HG02588 (cell line): ENCODE results near the gene XRCC6.
"Not testable (repeated sequence)": the region's sequence is repeated elsewhere in the genome, so short reads cannot be mapped to it uniquely, and the experiment has no call there.

Source experiments
- ATAC-seq: cut with Tn5 transposase; IDR thresholded peaks from one replicate; pipeline ENCODE4 v1.9.1; 2021; ENCODE audit warnings: mild to moderate bottlenecking, moderate library complexity; ENCODE audit not compliant: unreplicated experiment

XRCC6 gene

GRCh38 chr22:41621099-41621910 is at the start of gene XRCC6:
XRCC6 (plus strand) TSS chr22:41621295; CDS start chr22:41622005, 710 bp downstream.
- ATAC-seq: peak; percentile 73

GRCh38 chr22:41571786-41572185 is 49.3 kb upstream of the XRCC6 start:
- no peak for ATAC-seq

GRCh38 chr22:41572305-41572704 is 48.8 kb upstream of the XRCC6 start:
- not testable (repeated sequence) for ATAC-seq

DNA sequence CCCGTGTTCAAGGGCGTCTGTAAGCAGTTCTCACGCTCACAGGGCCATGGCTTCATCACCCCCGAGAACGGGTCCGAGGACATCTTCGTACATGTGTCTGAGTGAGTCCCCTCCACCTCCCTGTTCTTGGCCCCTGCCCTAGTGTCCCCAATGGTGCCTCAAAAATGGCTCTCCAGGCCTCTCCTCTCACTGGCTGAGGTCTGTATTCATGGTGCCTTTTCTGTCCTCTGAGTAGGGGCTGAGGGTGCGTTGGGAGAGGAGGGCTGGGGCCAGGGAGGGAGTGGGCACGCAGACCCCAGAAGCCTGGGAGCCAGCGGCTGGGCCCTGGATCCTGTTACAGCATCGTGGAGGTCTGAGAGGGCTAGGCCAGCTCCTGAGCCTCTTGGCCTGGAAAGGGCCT is 47.4 kb upstream of the XRCC6 start:
- ATAC-seq: no peak

DNA sequence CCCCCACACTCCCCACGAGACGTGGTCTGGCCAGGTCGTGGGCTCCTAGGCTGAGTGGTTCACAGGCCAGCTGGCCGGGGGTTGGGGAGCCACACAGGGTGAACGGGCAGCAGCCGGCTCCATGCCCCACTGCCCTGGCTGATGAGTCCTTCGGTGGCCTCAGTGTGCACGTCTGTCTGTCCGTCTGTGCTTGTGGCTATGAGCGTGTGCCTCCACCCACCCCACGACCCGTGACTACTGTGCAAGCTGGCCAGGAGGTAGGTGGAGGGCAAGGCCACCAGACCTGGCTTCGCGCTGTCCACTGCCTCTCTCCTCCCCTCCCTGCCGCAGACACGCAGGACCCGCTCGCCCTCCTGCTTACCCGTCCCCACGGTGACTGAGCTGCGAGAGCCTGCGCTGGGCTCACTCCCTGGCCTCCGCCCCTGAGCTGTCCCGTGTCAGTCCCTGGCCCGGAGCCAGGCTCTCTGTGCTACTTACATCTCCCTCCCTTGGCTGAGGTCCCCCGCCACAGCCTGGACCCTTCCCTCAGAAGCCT is 46.2 kb upstream of the XRCC6 start:
- no peak for ATAC-seq

DNA sequence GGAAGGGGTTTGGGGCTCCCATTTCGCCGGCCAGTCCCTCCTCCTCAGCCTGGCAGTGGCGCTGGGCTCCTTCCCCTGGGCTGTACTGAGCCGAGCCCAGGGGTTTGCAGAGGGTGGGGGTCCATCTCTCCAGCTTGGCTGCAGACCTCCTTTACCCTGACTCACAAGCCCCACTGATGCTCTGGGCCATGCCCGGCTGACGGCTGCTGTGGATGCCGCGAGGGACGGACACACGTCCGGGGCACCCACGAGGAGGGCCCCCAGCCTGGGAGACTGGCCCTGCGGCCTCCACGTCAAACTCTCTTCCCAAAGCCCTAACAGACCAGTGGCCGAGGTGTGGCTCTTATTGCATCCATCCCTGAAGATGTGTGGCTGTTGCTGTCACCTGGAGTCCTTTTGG is 45.6 kb upstream of the XRCC6 start:
- ATAC-seq: no peak

- ATAC-seq: no peak
Observed at GRCh38 chr22:41576877-41577276, 44.2 kb upstream of the XRCC6 start.

- ATAC-seq: no peak
Observed at GRCh38 chr22:41578114-41578513, 43.0 kb upstream of the XRCC6 start.

DNA sequence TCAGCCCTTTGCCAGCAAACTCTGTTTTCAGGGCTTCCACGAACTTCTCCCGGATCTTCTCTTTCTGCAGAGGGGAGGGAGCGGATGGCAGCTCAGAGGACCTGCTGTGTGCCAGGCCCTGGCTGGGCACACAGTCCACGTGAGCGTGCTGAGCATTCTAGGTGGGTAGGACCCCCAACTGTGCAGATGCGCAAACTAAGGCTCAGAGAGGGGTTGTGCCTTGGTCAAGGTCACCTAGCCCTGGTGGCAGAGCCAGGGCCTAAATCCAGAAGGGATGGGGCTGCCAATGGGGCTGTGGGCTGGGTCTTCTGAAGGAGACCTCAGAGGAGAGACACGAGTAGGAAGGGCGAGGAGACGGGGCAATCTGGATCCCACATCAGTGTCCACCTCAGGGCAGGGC is 42.3 kb upstream of the XRCC6 start:
- ATAC-seq: no peak

- no peak for ATAC-seq
Observed at GRCh38 chr22:41579297-41579996, 41.6 kb upstream of the XRCC6 start.

- ATAC-seq: no peak
Observed at GRCh38 chr22:41579997-41580355, 41.1 kb upstream of the XRCC6 start.

DNA sequence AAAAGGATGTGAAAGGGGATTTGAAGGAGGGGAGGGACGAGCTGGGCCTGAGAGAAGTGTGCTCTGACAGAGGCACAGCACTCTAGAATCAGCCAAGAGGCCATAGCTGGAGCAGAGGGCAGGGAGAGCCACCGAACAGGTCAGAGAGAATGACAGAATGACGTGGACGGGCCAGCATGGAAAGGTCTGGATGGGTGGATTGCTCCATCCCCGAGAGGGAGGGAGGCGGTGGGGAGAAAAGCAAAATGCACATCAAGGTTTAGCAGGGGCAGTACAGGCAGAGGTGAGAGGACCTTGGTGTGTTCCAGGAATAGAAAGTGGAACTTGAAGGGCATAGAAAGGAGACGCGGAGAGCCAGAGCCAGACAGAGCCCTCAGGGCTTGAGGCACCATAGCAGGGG is 38.4 kb upstream of the XRCC6 start:
- ATAC-seq: no peak

GRCh38 chr22:41584881-41585280 is 36.2 kb upstream of the XRCC6 start:
- ATAC-seq: no peak

- no peak for ATAC-seq
Observed at GRCh38 chr22:41585898-41586297, 35.2 kb upstream of the XRCC6 start.

DNA sequence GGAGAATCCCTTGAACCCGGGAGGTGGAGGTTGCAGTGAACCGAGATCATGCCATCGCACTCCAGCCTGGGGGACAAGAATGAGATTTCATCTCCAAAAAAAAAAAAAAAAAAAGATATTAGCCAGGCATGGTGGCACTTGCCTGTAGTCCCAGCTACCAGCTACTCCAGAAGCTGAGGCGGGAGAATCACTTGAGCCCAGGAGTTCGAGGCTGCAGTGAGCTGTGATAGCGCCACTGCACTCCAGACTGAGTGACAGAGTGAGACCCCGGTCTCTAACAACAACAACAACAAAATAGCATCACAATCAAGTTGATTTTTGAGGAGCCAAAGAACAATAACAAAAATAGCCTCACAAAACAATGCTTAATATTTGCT is 33.8 kb upstream of the XRCC6 start:
- no peak for ATAC-seq

DNA sequence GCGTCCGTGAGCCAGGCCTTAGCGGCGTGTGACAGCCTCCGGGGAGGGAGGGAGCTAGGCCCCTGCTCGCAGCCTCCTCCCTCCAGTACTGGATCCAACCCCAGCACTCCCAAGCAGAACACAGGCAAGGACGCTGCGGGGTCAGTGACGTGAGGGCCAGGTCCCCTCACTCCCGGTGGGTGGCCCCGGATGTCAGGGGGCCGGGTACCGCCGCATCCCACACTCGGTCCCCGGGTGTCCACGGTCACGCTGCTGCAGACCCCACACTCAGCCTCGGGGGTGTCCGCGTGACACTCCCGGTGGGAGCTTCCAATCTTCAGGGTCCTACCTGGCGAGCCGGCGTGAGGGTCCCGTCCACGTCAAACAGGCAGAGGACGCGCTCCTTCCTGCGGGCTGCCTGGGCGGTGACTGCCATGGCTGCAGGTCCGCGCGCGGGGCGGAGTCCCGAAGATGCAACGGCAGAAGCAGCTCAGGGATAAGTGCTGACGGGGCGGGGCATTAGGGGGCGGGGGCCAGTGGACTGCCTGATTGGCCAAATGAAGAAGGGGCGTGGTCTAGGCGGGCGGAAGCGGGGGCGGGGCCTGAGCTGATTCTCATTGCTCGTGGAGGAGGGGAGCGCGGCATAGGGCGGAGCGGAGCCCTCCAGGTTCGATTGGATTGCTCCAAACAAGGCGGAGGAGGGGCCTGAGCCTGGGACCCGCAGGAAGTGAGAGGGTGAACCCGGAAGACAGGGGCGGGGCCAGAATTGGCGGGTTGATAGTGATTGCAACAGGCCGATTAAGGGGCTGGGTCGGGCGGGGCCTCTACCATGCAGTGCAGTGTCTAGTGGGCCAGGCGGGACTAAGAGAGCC is 31.5 kb upstream of the XRCC6 start, which contains the start of gene PMM1:
PMM1 (minus strand) TSS at position 450 of the 851 bp plus-strand sequence; CDS start at position 415, 35 bp downstream.
- ATAC-seq: peak; percentile 86

DNA sequence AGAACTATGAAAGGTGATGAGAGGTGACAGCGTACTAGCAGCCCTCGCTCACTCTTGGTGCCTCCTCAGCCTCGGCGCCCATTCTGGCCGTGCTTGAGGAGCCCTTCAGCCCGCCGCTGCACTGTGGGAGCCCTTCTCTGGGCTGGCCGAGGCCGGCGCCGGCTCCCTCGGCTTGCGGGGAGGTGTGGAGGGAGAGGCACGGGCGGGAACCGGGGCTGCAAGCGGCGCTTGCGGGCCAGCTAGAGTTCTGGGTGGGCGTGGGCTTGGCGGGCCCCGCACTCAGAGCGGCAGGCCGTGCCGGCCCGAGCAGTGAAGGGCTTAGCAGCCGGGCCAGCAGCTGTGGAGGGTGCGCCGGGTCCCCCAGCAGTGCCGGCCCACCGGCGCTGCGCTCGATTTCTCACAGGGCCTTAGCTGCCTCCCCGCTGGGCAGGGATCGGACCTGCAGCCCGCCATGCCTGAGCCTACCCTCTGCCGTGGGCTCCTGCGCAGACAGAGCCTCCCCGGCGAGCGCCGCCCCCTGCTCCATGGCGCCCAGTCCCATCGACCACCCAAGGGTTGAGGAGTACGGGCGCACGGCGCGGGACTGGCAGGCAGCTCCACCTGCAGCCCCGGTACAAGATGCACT is 27.6 kb upstream of the XRCC6 start:
- ATAC-seq: not testable (repeated sequence)

DNA sequence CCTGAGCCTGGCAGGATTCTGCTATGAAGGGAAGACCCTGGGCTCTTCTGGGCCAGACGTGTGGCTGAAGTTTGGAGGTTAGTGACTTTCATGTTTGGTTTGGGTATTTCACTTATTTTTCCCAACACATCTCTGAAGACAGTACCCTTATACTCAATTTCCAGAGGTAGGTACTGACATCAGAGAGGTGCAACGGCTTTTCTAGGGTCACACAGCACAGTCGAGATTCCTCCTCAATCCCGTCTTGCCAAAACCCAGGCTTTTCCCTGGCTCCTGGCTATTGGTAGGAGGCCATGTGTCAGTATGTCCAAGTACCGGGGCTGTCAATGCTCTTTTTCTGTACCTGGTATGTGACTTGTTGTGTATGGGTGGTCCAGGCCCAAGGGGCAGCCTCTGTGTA is 25.4 kb upstream of the XRCC6 start:
- no peak for ATAC-seq

GRCh38 chr22:41596776-41597634 is 24.1 kb upstream of the XRCC6 start:
- no peak for ATAC-seq

GRCh38 chr22:41597635-41597953 is 23.5 kb upstream of the XRCC6 start:
- ATAC-seq: no peak
